ENCODE measurements around the gene SHANK3. TPM values are rescaled to one million over a fixed set of nuclear protein-coding genes. Genes with fewer than 3 reads are reported as not detected.

SHANK3 gene
- total RNA-seq, 1 donor from 2014 or later, result 4.2 TPM

GRCh38 chr22:50688448-50688847 lies 15.8 kb downstream of the SHANK3 start:
- Histone ChIP-seq H3K4me3 (ENCODE audit: low read length in 3 of 3) (no peak overlapping the region), H3K9ac (ENCODE audit: low read depth in 1 of 3, low read length in 3 of 3) (no peak overlapping the region), H3K4me1 (ENCODE audit: control insufficient read depth in 3 of 3, insufficient read depth in 3 of 3, low read length in 3 of 3) (peaks cover 5 to 8% (median 6%) of the 10 kb centered on the region in 3 donors), H3K27ac (ENCODE audit: low read depth, low read length) (no peak overlapping the region), H3K9me3 (ENCODE audit: control insufficient read depth in 3 of 3, low read length in 3 of 3) (no peaks in the 10 kb centered on the region), H3K36me3 (ENCODE audit: control insufficient read depth in 3 of 3, insufficient read depth in 3 of 3, low read length in 3 of 3) (peaks cover 0 to 2% (median 0%) of the 10 kb centered on the region in 3 donors), H3K27me3 (ENCODE audit: control insufficient read depth in 3 of 3, insufficient read depth in 3 of 3, low read length in 3 of 3) (peaks cover 14 to 23% (median 21%) of the 10 kb centered on the region in 3 donors)

GRCh38 chr22:50691521-50691920 lies 18.9 kb downstream of the SHANK3 start:
- no peak overlapping the region for H3K27ac ChIP-seq (ENCODE audit: low read depth, low read length)
- peaks cover 0 to 20% (median 15%) of the 10 kb centered on the region in 3 donors for H3K27me3 ChIP-seq (ENCODE audit: control insufficient read depth in 3 of 3, insufficient read depth in 3 of 3, low read length in 3 of 3)
- no peaks in the 10 kb centered on the region for H3K9me3 ChIP-seq (ENCODE audit: control insufficient read depth in 3 of 3, low read length in 3 of 3)
- H3K4me1 ChIP-seq (ENCODE audit: control insufficient read depth in 3 of 3, insufficient read depth in 3 of 3, low read length in 3 of 3), result peaks cover 0 to 18% (median 9%) of the 10 kb centered on the region in 3 donors
- H3K36me3 ChIP-seq (ENCODE audit: control insufficient read depth in 3 of 3, insufficient read depth in 3 of 3, low read length in 3 of 3), result peaks cover 0 to 5% (median 0%) of the 10 kb centered on the region in 3 donors
- no peak overlapping the region for H3K4me3 ChIP-seq (ENCODE audit: low read length in 3 of 3)
- no peak overlapping the region for H3K9ac ChIP-seq (ENCODE audit: low read depth in 1 of 3, low read length in 3 of 3)

- no peak overlapping the region for H3K9ac ChIP-seq (ENCODE audit: low read depth in 1 of 3, low read length in 3 of 3)
- H3K4me1 ChIP-seq (ENCODE audit: control insufficient read depth in 3 of 3, insufficient read depth in 3 of 3, low read length in 3 of 3), result peaks cover 7 to 28% (median 16%) of the 10 kb centered on the region in 3 donors
- no peak overlapping the region for H3K4me3 ChIP-seq (ENCODE audit: low read length in 3 of 3)
- peaks cover 0 to 3% (median 0%) of the 10 kb centered on the region in 3 donors for H3K36me3 ChIP-seq (ENCODE audit: control insufficient read depth in 3 of 3, insufficient read depth in 3 of 3, low read length in 3 of 3)
- no peaks in the 10 kb centered on the region for H3K9me3 ChIP-seq (ENCODE audit: control insufficient read depth in 3 of 3, low read length in 3 of 3)
- peaks cover 0 to 16% (median 14%) of the 10 kb centered on the region in 3 donors for H3K27me3 ChIP-seq (ENCODE audit: control insufficient read depth in 3 of 3, insufficient read depth in 3 of 3, low read length in 3 of 3)
- no peak overlapping the region for H3K27ac ChIP-seq (ENCODE audit: low read depth, low read length)
These were observed 20.8 kb downstream of the SHANK3 start for GRCh38 chr22:50693462-50693861.

GRCh38 chr22:50694099-50694605 lies 21.5 kb downstream of the SHANK3 start:
- Histone ChIP-seq H3K27ac (ENCODE audit: low read depth, low read length) (no peak overlapping the region), H3K4me1 (ENCODE audit: control insufficient read depth in 3 of 3, insufficient read depth in 3 of 3, low read length in 3 of 3) (peaks cover 10 to 32% (median 20%) of the 10 kb centered on the region in 3 donors), H3K27me3 (ENCODE audit: control insufficient read depth in 3 of 3, insufficient read depth in 3 of 3, low read length in 3 of 3) (peaks cover 0 to 13% (median 12%) of the 10 kb centered on the region in 3 donors), H3K9me3 (ENCODE audit: control insufficient read depth in 3 of 3, low read length in 3 of 3) (no peaks in the 10 kb centered on the region), H3K36me3 (ENCODE audit: control insufficient read depth in 3 of 3, insufficient read depth in 3 of 3, low read length in 3 of 3) (peaks cover 0 to 3% (median 0%) of the 10 kb centered on the region in 3 donors), H3K9ac (ENCODE audit: low read depth in 1 of 3, low read length in 3 of 3) (no peak overlapping the region), H3K4me3 (ENCODE audit: low read length in 3 of 3) (no peak overlapping the region)

GRCh38 chr22:50694766-50695420 lies 22.3 kb downstream of the SHANK3 start:
- H3K27ac ChIP-seq (ENCODE audit: low read depth, low read length), result no peak overlapping the region
- H3K36me3 ChIP-seq (ENCODE audit: control insufficient read depth in 3 of 3, insufficient read depth in 3 of 3, low read length in 3 of 3), result peaks cover 0 to 3% (median 0%) of the 10 kb centered on the region in 3 donors
- peaks cover 0 to 13% (median 12%) of the 10 kb centered on the region in 3 donors for H3K27me3 ChIP-seq (ENCODE audit: control insufficient read depth in 3 of 3, insufficient read depth in 3 of 3, low read length in 3 of 3)
- H3K9ac ChIP-seq (ENCODE audit: low read depth in 1 of 3, low read length in 3 of 3), result no peak overlapping the region
- no peaks in the 10 kb centered on the region for H3K9me3 ChIP-seq (ENCODE audit: control insufficient read depth in 3 of 3, low read length in 3 of 3)
- peaks cover 13 to 36% (median 21%) of the 10 kb centered on the region in 3 donors for H3K4me1 ChIP-seq (ENCODE audit: control insufficient read depth in 3 of 3, insufficient read depth in 3 of 3, low read length in 3 of 3)
- H3K4me3 ChIP-seq (ENCODE audit: low read length in 3 of 3), result no peak overlapping the region

- peaks cover 0 to 3% (median 0%) of the 10 kb centered on the region in 3 donors for H3K36me3 ChIP-seq (ENCODE audit: control insufficient read depth in 3 of 3, insufficient read depth in 3 of 3, low read length in 3 of 3)
- H3K27me3 ChIP-seq (ENCODE audit: control insufficient read depth in 3 of 3, insufficient read depth in 3 of 3, low read length in 3 of 3), result peaks cover 0 to 13% (median 12%) of the 10 kb centered on the region in 3 donors
- H3K9me3 ChIP-seq (ENCODE audit: control insufficient read depth in 3 of 3, low read length in 3 of 3), result no peaks in the 10 kb centered on the region
- peaks cover 13 to 42% (median 21%) of the 10 kb centered on the region in 3 donors for H3K4me1 ChIP-seq (ENCODE audit: control insufficient read depth in 3 of 3, insufficient read depth in 3 of 3, low read length in 3 of 3)
- no peak overlapping the region for H3K4me3 ChIP-seq (ENCODE audit: low read length in 3 of 3)
- H3K9ac ChIP-seq (ENCODE audit: low read depth in 1 of 3, low read length in 3 of 3), result no peak overlapping the region
- H3K27ac ChIP-seq (ENCODE audit: low read depth, low read length), result no peak overlapping the region
These were observed 23.0 kb downstream of the SHANK3 start for GRCh38 chr22:50695421-50696250.

GRCh38 chr22:50696251-50696798 lies 23.7 kb downstream of the SHANK3 start:
- Histone ChIP-seq H3K27ac (ENCODE audit: low read depth, low read length) (no peak overlapping the region), H3K4me1 (ENCODE audit: control insufficient read depth in 3 of 3, insufficient read depth in 3 of 3, low read length in 3 of 3) (peaks cover 13 to 43% (median 21%) of the 10 kb centered on the region in 3 donors), H3K27me3 (ENCODE audit: control insufficient read depth in 3 of 3, insufficient read depth in 3 of 3, low read length in 3 of 3) (peaks cover 0 to 13% (median 12%) of the 10 kb centered on the region in 3 donors), H3K36me3 (ENCODE audit: control insufficient read depth in 3 of 3, insufficient read depth in 3 of 3, low read length in 3 of 3) (peaks cover 0 to 3% (median 0%) of the 10 kb centered on the region in 3 donors), H3K9me3 (ENCODE audit: control insufficient read depth in 3 of 3, low read length in 3 of 3) (no peaks in the 10 kb centered on the region), H3K9ac (ENCODE audit: low read depth in 1 of 3, low read length in 3 of 3) (no peak overlapping the region), H3K4me3 (ENCODE audit: low read length in 3 of 3) (no peak overlapping the region)

GRCh38 chr22:50696799-50697561 lies 24.4 kb downstream of the SHANK3 start:
- peak overlapping the region in 1 of 3 donors; percentile 50 for H3K9ac ChIP-seq (ENCODE audit: low read depth in 1 of 3, low read length in 3 of 3)

More at GRCh38 chr22:50696799-50697561, 24.4 kb downstream of the SHANK3 start:
- Histone ChIP-seq H3K4me3 (ENCODE audit: low read length in 3 of 3) (peak overlapping the region in 1 of 3 donors; percentile 20), H3K27ac (ENCODE audit: low read depth, low read length) (no peak overlapping the region), H3K9me3 (ENCODE audit: control insufficient read depth in 3 of 3, low read length in 3 of 3) (no peaks in the 10 kb centered on the region), H3K36me3 (ENCODE audit: control insufficient read depth in 3 of 3, insufficient read depth in 3 of 3, low read length in 3 of 3) (peaks cover 0 to 3% (median 0%) of the 10 kb centered on the region in 3 donors), H3K4me1 (ENCODE audit: control insufficient read depth in 3 of 3, insufficient read depth in 3 of 3, low read length in 3 of 3) (peaks cover 13 to 45% (median 23%) of the 10 kb centered on the region in 3 donors), H3K27me3 (ENCODE audit: control insufficient read depth in 3 of 3, insufficient read depth in 3 of 3, low read length in 3 of 3) (peaks cover 0 to 13% (median 12%) of the 10 kb centered on the region in 3 donors)

Measured in skeletal muscle tissue (tissue), 4 donors.